Measurements from ENCODE around the gene ZNF808.
"Not testable (repeated sequence)": the region's sequence is repeated elsewhere in the genome, so short reads cannot be mapped to it uniquely, and the experiment has no call there.

ZNF808 gene

GRCh38 chr19:52527134-52527955 is at the start of gene ZNF808:
Gene ZNF808 (plus strand): TSS chr19:52527668. CDS start chr19:52543285, 15,617 bp downstream.
- peak; percentile 97 for DNase-seq

- DNase-seq, result not testable (repeated sequence)
Observed at GRCh38 chr19:52484111-52484743, 43.2 kb upstream of the ZNF808 start.

GRCh38 chr19:52485064-52485463 is 42.4 kb upstream of the ZNF808 start:
- DNase-seq, result not testable (repeated sequence)

GRCh38 chr19:52485561-52486240 is 41.8 kb upstream of the ZNF808 start:
- not testable (repeated sequence) for DNase-seq

- peak; percentile 0 for DNase-seq
Observed at GRCh38 chr19:52492201-52492993, 35.1 kb upstream of the ZNF808 start.

- no peak for DNase-seq
Observed at GRCh38 chr19:52492994-52493470, 34.4 kb upstream of the ZNF808 start.

- DNase-seq, result no peak
Observed at GRCh38 chr19:52494518-52494917, 33.0 kb upstream of the ZNF808 start.

GRCh38 chr19:52498571-52498970 is 28.9 kb upstream of the ZNF808 start:
- DNase-seq, result no peak

GRCh38 chr19:52500474-52500873 is 27.0 kb upstream of the ZNF808 start:
- not testable (repeated sequence) for DNase-seq

- DNase-seq, result not testable (repeated sequence)
Observed at GRCh38 chr19:52500991-52501390, 26.5 kb upstream of the ZNF808 start.

GRCh38 chr19:52507266-52507665 is 20.2 kb upstream of the ZNF808 start:
- DNase-seq, result no peak

GRCh38 chr19:52516191-52516590 is 11.3 kb upstream of the ZNF808 start:
- no peak for DNase-seq

GRCh38 chr19:52518646-52519045 is 8.8 kb upstream of the ZNF808 start:
- no peak for DNase-seq

GRCh38 chr19:52519175-52519574 is 8.3 kb upstream of the ZNF808 start:
- not testable (repeated sequence) for DNase-seq

- no peak for DNase-seq
Observed at GRCh38 chr19:52520013-52520412, 7.5 kb upstream of the ZNF808 start.

- no peak for DNase-seq
Observed at GRCh38 chr19:52522551-52522950, 4.9 kb upstream of the ZNF808 start.

- DNase-seq, result no peak
Observed at GRCh38 chr19:52524086-52524485, 3.4 kb upstream of the ZNF808 start.

- no peak for DNase-seq
Observed at GRCh38 chr19:52527956-52528351, 486 bp downstream of the ZNF808 start.

GRCh38 chr19:52532480-52532879 is 5.0 kb downstream of the ZNF808 start:
- DNase-seq, result no peak

- DNase-seq, result no peak
Observed at GRCh38 chr19:52533901-52534300, 6.4 kb downstream of the ZNF808 start.

- not testable (repeated sequence) for DNase-seq
Observed at GRCh38 chr19:52535385-52535770, 7.9 kb downstream of the ZNF808 start.

GRCh38 chr19:52535771-52536447 is 8.4 kb downstream of the ZNF808 start:
- DNase-seq, result peak; percentile 90

Data from CD4-positive, alpha-beta T cell treated with Interleukin-21 for 1 hour (primary cell).